Activated CD8-positive, alpha-beta memory T cell treated with anti-CD3 and anti-CD28 coated beads for 36 hours (primary cell): ENCODE data around the gene STAT1. TPM values are rescaled to one million over a fixed set of nuclear protein-coding genes. Genes with fewer than 3 reads are reported as not detected.

Source experiments
- CTCF ChIA-PET: fragments of 350-600 bp; sonication (Branson Sonifier 250); formaldehyde crosslinking; loops from one replicate; lab custom pipeline; 2021; ENCODE audit warnings: antibody characterized with exemption; lab: Charles Lee
- POLR2A ChIA-PET: fragments of 350-600 bp; sonication (Branson Sonifier 250); formaldehyde crosslinking; loops from one replicate; lab custom pipeline; 2021; ENCODE audit warnings: antibody characterized with exemption; lab: Charles Lee
- total RNA-seq, 2 experiments: library from RNA; stranded (reverse); gene quantifications; one replicate each; pipeline ENCODE4 v1.2.3, GENCODE V29; 2021

STAT1 gene
- total RNA-seq, 2 experiments from 2014 or later, result 107 to 109 TPM

DNA sequence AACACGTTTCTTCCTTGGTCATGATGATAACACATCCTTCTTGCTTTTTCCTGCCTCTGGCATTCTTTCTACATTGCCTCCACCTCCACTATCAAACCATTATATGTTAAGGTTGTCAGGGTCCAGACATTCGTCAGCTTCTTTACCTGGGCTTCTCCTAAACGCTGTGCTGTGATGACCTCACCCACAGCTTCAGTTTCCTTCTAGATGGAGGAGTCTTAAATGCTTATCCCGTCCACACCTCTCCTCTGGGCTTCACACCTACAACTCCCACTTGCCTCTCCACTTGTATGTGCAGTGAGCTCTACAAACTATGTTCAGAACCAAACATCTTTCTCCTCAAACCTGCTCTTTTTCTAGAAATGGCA, 666 bp upstream of the STAT1 start:
- CTCF ChIA-PET, result interaction anchor here (0.9 to 3.4 kb wide), 2 partner anchors 8 to 37 kb away, joined by 4 to 14 read pairs; no protein-coding TSS in a partner anchor
- POLR2A ChIA-PET, result interaction anchor here (1.4 to 2.9 kb wide), 2 partner anchors 9 to 136 kb away, joined by 10 read pairs; partner anchors contain the start of gene STAT4

GRCh38 chr2:191013682-191013931, 364 bp downstream of the STAT1 start:
- POLR2A ChIA-PET, result interaction anchor here (0.6 to 2.9 kb wide), 2 partner anchors 30 to 137 kb away, joined by 3 to 10 read pairs; partner anchors contain the start of gene STAT4
- CTCF ChIA-PET, result interaction anchor here (0.5 to 3.4 kb wide), 3 partner anchors 9 to 231 kb away, joined by 3 to 14 read pairs (median 3); no protein-coding TSS in a partner anchor

- ChIA-PET POLR2A (interaction anchor here (0.6 to 2.9 kb wide), 11 partner anchors 7 to 666 kb away, joined by 3 to 10 read pairs (median 4); partner anchors contain the start of genes GLS and STAT4), CTCF (interaction anchor here (0.5 to 3.4 kb wide), 4 partner anchors 10 to 231 kb away, joined by 3 to 14 read pairs (median 4); no protein-coding TSS in a partner anchor)
These were observed 908 bp downstream of the STAT1 start for GRCh38 chr2:191012845-191013681.

GRCh38 chr2:191012346-191012745, 1.6 kb downstream of the STAT1 start:
- ChIA-PET CTCF (interaction anchor here (0.6 to 3.4 kb wide), 4 partner anchors 10 to 1297 kb away, joined by 3 to 14 read pairs (median 4); no protein-coding TSS in a partner anchor), POLR2A (interaction anchor here (0.6 to 1.7 kb wide), 7 partner anchors 8 to 667 kb away, joined by 3 to 8 read pairs (median 4); partner anchors contain the start of gene GLS)

DNA sequence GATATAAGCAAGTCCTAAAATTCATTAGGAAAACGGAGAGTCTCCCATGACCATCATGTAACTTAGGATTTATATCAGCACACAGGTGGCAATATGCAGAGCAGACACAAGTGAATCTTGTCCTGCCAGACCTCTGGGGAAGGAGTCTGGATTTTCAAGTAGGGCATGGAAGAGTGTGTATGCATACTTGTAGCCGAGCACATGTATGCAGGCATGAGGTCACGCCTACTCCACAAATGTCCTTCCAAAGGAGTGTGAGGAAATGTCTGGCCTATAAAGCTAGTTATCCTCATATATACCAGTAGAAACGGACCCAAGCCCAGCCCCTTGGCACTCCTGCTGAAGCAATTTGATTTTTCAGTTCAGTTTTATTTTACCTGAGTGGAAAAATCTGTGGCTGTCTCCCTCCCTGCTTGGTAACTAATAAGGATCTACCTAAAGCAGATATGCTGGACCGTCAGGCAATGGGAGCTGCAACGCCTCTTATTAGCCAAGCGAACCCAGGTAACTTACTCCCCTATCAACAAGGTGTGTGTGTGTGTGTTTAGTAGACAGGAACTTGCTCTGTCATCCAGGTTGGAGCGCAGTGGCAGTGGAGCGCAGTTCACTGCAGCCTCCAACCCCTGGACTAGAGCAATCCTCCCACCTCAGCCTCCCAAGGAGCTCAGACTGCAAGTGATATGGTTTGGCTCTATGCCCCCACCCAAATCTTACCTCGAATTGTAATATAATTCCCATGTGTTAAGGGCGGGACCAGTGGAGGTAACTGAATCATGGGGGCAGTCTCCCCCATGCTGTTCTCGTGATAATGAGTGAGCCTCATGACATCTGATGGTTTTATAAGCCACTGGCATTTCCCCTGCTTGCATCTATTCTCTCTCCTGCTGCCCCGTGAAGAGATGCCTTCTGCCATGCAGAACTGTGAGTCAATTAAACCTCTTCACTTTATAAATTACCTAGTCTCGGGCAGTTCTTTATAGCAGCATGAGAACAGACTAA, 2.8 kb downstream of the STAT1 start:
- CTCF ChIA-PET, result interaction anchor here (0.6 to 1.3 kb wide), 4 partner anchors 14 to 161 kb away, joined by 3 to 5 read pairs (median 4); no protein-coding TSS in a partner anchor
- POLR2A ChIA-PET, result interaction anchor here (1.1 to 1.7 kb wide), 2 partner anchors 9 to 11 kb away, joined by 5 to 8 read pairs; no protein-coding TSS in a partner anchor

- ChIA-PET CTCF (no interaction called here), POLR2A (no interaction called here)
These were observed 4.2 kb downstream of the STAT1 start for GRCh38 chr2:191009541-191010374.

DNA sequence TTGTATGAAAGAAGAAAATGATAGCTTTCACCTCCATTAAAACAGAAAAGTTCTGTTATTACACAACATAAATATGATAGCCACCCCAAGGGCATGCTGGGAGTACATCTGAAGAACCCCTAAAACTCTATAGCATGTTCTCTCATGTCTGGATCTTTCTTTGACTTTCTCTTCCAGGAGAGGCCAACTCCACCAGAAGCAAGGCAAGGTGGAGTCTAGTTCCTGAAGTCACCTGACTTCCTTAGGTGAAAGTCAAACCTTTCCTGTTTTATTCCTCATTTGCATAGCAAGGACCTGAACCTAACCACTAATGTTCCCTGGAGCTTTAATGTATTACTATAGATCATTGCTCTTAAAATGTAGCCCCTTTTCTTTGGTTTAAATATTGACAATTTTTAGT, 5.7 kb downstream of the STAT1 start:
- POLR2A ChIA-PET, result interaction anchor here (0.7 kb wide), 1 partner anchor 328 kb away, joined by 3 read pairs; no protein-coding TSS in a partner anchor

DNA sequence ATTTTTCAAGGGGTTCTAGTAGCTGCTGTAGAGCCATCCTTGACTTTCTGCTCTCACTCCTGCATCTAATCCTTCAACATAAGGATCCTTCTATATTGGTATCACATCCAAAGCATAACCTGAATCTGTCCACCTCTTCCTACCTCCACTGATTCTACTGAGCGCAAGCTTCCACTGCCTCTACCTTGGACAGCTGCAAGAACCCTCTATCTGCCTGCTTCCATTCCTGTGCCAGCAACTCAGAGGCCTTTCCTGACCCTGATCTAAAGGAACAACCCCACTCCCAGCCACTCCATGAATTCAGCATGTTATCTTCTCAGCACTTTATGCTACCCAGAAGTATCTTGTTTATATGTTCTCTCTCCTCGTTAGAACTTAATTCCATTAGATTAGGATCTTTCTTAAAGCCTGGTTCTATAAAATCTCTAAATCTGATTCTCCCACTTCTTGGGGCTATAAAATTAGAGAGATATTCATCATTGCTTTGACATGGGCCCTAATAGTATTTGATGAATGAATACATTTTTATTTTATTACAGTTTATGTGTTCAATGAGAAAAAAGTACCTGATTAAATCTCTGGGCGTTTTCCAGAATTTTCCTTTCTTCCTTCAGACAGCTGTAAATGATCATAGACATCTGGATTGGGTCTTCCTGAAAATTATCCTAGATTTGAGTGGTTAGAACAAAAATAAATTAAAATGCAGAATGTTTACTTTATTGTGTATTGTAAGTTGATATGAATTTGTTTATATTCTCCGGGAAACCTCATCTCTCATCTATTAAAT, 6.8 kb downstream of the STAT1 start:
- CTCF ChIA-PET, result no interaction called here
- POLR2A ChIA-PET, result no interaction called here

More for the DNA sequence above, 5.7 kb downstream of the STAT1 start:
- CTCF ChIA-PET, result no interaction called here

GRCh38 chr2:191006297-191006696, 7.7 kb downstream of the STAT1 start:
- POLR2A ChIA-PET, result no interaction called here
- CTCF ChIA-PET, result no interaction called here

GRCh38 chr2:191003405-191004309, 10.3 kb downstream of the STAT1 start:
- ChIA-PET POLR2A (no interaction called here), CTCF (no interaction called here)

DNA sequence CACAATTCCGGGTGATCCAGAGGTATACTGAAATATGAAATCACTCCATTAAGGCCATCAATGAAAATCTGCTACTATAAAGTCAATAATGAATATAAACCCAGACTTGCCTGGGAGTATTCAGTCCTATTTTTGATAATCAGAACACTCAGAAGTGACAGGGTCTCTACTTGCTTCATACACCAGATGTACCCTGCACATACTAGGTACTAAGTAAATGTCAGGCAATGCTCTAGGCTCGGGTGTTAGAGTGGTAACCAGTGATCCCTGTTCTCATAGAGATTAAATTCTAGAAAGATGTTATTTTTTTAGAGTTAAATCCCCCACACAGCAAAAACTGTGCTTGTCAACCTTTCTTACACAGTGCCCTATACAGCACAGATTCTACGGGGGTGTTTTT, 12.3 kb downstream of the STAT1 start:
- ChIA-PET POLR2A (no interaction called here), CTCF (no interaction called here)

DNA sequence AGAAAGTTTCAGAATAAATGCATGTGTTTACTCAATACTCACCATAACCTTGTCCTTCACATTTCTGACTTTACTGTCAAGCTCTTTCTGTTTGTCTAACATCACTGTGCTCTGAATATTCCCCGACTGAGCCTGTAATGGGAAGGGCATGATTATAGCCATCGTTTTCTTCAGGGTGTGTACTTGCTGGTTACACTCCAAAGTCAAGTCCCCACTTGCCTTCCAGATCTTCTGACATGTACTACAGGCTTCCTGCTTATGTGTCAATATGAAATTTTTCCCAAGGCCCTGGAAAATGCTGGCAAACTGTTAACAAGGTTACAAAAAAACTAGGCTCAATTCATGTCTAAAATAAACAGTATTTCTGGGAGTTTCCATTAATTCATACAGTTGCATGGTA, 12.9 kb downstream of the STAT1 start:
- POLR2A ChIA-PET, result no interaction called here

DNA sequence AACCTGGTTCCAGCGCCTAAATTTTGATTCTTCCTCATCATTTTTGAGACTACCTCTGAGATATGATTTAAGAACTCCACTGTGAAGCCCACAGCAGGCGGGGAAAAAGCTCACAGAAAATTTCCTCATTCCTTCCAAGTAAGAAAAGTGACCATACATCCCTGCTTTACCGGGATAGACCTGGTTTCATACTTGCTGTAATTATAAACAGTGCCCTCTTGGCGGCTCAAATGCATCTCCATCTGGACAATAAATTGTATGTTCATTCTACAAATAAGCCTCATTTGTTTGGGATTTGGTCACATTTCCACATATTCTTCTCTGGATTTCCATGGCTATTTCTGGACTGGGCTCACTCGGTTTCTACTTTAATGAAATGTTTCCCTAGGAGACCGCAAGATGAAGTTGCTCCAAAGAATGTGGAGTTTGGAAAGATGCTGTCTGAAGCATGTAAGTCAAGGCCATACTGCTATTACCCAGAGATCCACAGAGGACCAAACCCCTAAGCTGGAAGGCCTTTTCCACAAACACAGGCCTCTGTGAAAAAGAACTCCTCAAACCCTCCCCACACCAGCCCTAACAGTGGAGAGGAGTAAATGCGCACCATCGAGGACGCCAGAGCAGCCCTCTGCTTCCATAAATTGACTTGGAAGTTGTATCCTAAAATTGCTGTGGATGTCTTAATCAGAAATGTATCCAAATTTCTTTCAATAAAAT, 13.9 kb downstream of the STAT1 start:
- CTCF ChIA-PET, result interaction anchor here (1.0 kb wide), 1 partner anchor 32 kb away, joined by 3 read pairs; no protein-coding TSS in a partner anchor
- POLR2A ChIA-PET, result no interaction called here

More for the DNA sequence above, 12.9 kb downstream of the STAT1 start:
- CTCF ChIA-PET, result interaction anchor here (1.0 kb wide), 1 partner anchor 33 kb away, joined by 3 read pairs; no protein-coding TSS in a partner anchor

GRCh38 chr2:190999058-190999457, 14.9 kb downstream of the STAT1 start:
- CTCF ChIA-PET, result no interaction called here
- POLR2A ChIA-PET, result no interaction called here

- ChIA-PET CTCF (interaction anchor here (1.9 kb wide), 1 partner anchor 15 kb away, joined by 5 read pairs; no protein-coding TSS in a partner anchor), POLR2A (interaction anchor here (0.9 to 1.1 kb wide), 2 partner anchors 12 to 13 kb away, joined by 3 read pairs; no protein-coding TSS in a partner anchor)
These were observed 16.4 kb downstream of the STAT1 start for GRCh38 chr2:190997526-190998113.
